Lower leg skin (tissue), 3 donors: Measurements from ENCODE around the gene PITPNB.

Source experiments
- POLR2A ChIP-seq, 2 donors: fragments of 450-650 bp; IDR thresholded peaks; one replicate each; pipeline ENCODE4 v1.6.1; 2016 to 2017; ENCODE audit warnings: antibody characterized with exemption in 2 of 2, mild to moderate bottlenecking in 1 of 2, moderate library complexity in 1 of 2
- TF ChIP-seq, protein P1 (sequence below), 3 donors: fragments of 450-650 bp; IDR thresholded peaks; one replicate each; pipeline ENCODE4 v1.5.1; 2016; ENCODE audit warnings: antibody characterized with exemption in 3 of 3, mild to moderate bottlenecking in 3 of 3, moderate library complexity in 2 of 3

DNA sequence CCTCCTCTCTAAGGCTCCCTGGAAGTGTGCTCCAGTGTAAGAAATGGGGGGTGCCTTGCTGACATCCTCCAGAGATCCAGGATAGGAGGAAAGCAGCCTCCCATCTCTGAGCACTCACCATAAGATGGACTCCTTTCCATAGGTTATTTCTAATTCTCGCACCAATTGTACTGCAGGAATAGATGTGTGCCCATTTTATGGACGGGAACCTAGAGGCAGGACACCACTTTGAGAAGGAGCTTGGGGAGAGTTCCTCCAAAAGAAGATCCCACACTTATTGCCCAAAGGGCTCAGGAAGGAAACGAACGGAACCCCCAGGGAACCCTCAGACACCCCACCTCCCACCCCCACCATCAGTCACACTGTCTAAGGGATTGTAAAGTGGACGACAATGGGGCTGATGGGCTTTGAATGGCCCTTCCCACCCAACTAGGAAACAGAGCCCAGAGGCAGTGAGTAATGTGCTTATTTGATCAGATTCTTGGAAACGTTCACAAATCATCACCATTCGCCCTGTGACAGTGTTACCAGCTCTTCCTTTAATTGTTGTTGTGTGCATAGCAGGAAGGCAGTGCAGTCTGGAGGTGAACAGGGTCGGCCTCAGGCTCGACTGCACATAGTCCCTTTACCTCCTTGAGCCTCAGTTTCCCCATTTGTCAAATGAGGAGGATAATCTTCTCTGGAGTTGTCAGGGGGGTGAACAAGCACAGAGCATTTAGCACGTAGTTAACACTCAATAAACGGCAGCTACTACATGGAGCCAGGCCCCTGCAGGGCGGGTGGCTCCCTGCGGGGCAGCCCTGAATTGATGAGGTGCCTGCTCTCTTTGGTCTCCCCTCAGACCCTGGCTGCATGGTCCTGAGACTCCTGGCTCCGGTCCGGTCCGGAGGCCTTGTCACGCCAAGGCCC lies 109.1 kb downstream of the PITPNB start:
- TF ChIP-seq, protein P1, sequence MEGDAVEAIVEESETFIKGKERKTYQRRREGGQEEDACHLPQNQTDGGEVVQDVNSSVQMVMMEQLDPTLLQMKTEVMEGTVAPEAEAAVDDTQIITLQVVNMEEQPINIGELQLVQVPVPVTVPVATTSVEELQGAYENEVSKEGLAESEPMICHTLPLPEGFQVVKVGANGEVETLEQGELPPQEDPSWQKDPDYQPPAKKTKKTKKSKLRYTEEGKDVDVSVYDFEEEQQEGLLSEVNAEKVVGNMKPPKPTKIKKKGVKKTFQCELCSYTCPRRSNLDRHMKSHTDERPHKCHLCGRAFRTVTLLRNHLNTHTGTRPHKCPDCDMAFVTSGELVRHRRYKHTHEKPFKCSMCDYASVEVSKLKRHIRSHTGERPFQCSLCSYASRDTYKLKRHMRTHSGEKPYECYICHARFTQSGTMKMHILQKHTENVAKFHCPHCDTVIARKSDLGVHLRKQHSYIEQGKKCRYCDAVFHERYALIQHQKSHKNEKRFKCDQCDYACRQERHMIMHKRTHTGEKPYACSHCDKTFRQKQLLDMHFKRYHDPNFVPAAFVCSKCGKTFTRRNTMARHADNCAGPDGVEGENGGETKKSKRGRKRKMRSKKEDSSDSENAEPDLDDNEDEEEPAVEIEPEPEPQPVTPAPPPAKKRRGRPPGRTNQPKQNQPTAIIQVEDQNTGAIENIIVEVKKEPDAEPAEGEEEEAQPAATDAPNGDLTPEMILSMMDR (IDR thresholded peaks at IDR 0.05): no peak
- TF ChIP-seq POLR2A (IDR thresholded peaks at IDR 0.05): no peak
